K562 (cell line): Measurements from ENCODE around the gene MERTK. TPM values are rescaled to one million over a fixed set of nuclear protein-coding genes. Genes with fewer than 3 reads are reported as not detected.
A peak's percentile ranks its signal among the peaks of the same experiment; 100 is the strongest.

Experiments
- ATF2 ChIP-seq: sonication (generic); formaldehyde crosslinking; IDR thresholded peaks from 2 replicates; pipeline ENCODE4 v1.8.1; 2022; ENCODE audit warnings: missing genetic modification reagents
- BRD9 ChIP-seq: fragments of 450-650 bp; IDR thresholded peaks from 2 replicates; pipeline ENCODE4 v1.6.1; 2018; ENCODE audit warnings: low read depth; ENCODE audit not compliant: partially characterized antibody
- CHCHD3 ChIP-seq: fragments of 250-450 bp; sonication (Bioruptor Pico); IDR thresholded peaks from 2 replicates; pipeline ENCODE4 v2.1.2; 2022; ENCODE audit warnings: mild to moderate bottlenecking
- GABPB2 ChIP-seq: fragments of 250-450 bp; sonication (Bioruptor Pico); conservative IDR thresholded peaks from 2 replicates; pipeline ENCODE4 v1.5.1; 2021; ENCODE audit warnings: mild to moderate bottlenecking
- HDAC3 ChIP-seq: fragments of 450-650 bp; IDR thresholded peaks from 2 replicates; pipeline ENCODE4 v1.6.1; 2018; ENCODE audit warnings: borderline replicate concordance, mild to moderate bottlenecking, moderate library complexity; ENCODE audit not compliant: partially characterized antibody
- HLTF ChIP-seq: fragments of 450-650 bp; IDR thresholded peaks from 2 replicates; pipeline ENCODE4 v1.6.1; 2016
- NCOA1 ChIP-seq: fragments of 450-650 bp; IDR thresholded peaks from 2 replicates; pipeline ENCODE4 v1.6.1; 2016; ENCODE audit warnings: low read depth
- SIX5 ChIP-seq, 2 experiments: IDR thresholded peaks; 2 replicates each; pipeline ENCODE4 v1.6.1; 2011; ENCODE audit warnings: low read length in 2 of 2, borderline replicate concordance in 1 of 2, low read depth in 1 of 2, mild to moderate bottlenecking in 1 of 2, moderate library complexity in 1 of 2; ENCODE audit not compliant: insufficient read depth in 1 of 2
- THRB ChIP-seq: fragments of 450-650 bp; formaldehyde crosslinking; conservative IDR thresholded peaks from 2 replicates; pipeline ENCODE4 v1.4.0; 2022; ENCODE audit warnings: mild to moderate bottlenecking, missing genetic modification characterization
- ZNF518B ChIP-seq: fragments of 250-450 bp; sonication (Bioruptor Pico); IDR thresholded peaks from 2 replicates; pipeline ENCODE4 v1.5.0; 2021; ENCODE audit warnings: mild to moderate bottlenecking, moderate library complexity
- ZNF75A ChIP-seq: fragments of 450-650 bp; formaldehyde crosslinking; IDR thresholded peaks from 2 replicates; pipeline ENCODE4 v1.4.0; 2020; ENCODE audit warnings: mild to moderate bottlenecking
- polyA plus RNA-seq, 8 experiments: library from polyadenylated mRNA; depleted of rRNA in 4 of 8; stranded (reverse) in 5 of 8; unstranded in 3 of 8; fragments of >200 nt; fragmentation: Nextera tagmentation in 2 of 8; fragmentation: Illumina TruSeq in 1 of 8; extraction: Ambion mirVana in 2 of 8; extraction: Trizol in 1 of 8; gene quantifications; 2 replicates each; pipeline versions ENCODE4 v1.2.1 to v1.2.3, GENCODE V29; 2011 to 2014; ENCODE audit warnings: inconsistent platforms in 1 of 8, missing spikeins in 1 of 8
- total RNA-seq, 7 experiments: library from RNA; depleted of rRNA in 6 of 7; stranded (reverse); fragments of >200 nt in 6 of 7; fragmentation: Illumina TruSeq in 2 of 7; extraction: Trizol in 2 of 7; gene quantifications; 2 replicates each; pipeline versions ENCODE4 v1.2.1 to v1.2.3, GENCODE V29; 2011 to 2021; ENCODE audit warnings: low replicate concordance in 1 of 7
- TF ChIP-seq, protein P1 (sequence below): fragments of 450-650 bp; formaldehyde crosslinking; IDR thresholded peaks from 2 replicates; pipeline ENCODE4 v1.4.0; 2020; ENCODE audit warnings: mild to moderate bottlenecking, moderate library complexity
- TF ChIP-seq, protein P2 (sequence below), 2 experiments: fragments of 200-800 bp in 1 of 2; sonication (Bioruptor generic) in 1 of 2; sonication (generic) in 1 of 2; formaldehyde crosslinking in 1 of 2; IDR thresholded peaks in 1 of 2; conservative IDR thresholded peaks in 1 of 2; 2 replicates each; pipeline versions ENCODE4 v1.5.0 to v1.6.1; 2016 to 2020; ENCODE audit warnings: missing compliant biosample characterization in 1 of 2, missing genetic modification characterization in 1 of 2, missing genetic modification reagents in 1 of 2
- TF ChIP-seq, protein P3 (sequence below): fragments of 250-450 bp; sonication (Bioruptor Pico); IDR thresholded peaks from 2 replicates; pipeline ENCODE4 v1.4.0; 2020; ENCODE audit warnings: mild to moderate bottlenecking, moderate library complexity
- TF ChIP-seq, protein P4 (sequence below): fragments of 250-450 bp; sonication (Bioruptor Pico); IDR thresholded peaks from 2 replicates; pipeline ENCODE4 v1.6.1; 2021; ENCODE audit warnings: mild to moderate bottlenecking

MERTK gene
- total and polyA plus RNA-seq, 9 of the 15 experiments (the other 6 are each of a cell fraction or from before 2014, with no cell fraction given): 0.23 to 1.6 (median 0.74) TPM

DNA sequence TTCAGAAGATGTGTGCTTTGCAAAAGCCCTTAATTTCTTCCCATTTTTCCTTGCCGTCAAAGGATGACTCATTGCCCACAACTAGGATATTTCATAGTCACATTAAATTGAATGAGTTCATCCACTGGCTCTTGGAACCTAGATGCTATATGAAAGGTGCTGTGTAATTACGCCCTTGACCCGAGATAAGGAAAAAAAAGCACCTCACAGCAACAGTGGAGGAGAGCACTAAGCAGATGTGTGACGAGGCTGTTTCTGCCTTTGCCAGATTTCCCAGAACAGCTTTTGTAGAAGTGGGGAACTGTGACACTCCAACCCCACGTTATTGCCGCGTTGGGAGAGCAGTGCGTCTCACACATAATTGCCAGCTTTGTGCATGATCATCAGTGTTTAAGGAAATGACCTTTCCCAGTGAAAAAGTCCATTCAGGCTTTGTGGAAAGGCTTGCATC is 123.4 kb downstream of the MERTK start (continued):
- no peak for TF ChIP-seq ZNF518B (CRISPR knock-in tag)
- TF ChIP-seq NCOA1: peak; percentile 71; the same call in 1 of the 2 replicates
- TF ChIP-seq, protein P1, sequence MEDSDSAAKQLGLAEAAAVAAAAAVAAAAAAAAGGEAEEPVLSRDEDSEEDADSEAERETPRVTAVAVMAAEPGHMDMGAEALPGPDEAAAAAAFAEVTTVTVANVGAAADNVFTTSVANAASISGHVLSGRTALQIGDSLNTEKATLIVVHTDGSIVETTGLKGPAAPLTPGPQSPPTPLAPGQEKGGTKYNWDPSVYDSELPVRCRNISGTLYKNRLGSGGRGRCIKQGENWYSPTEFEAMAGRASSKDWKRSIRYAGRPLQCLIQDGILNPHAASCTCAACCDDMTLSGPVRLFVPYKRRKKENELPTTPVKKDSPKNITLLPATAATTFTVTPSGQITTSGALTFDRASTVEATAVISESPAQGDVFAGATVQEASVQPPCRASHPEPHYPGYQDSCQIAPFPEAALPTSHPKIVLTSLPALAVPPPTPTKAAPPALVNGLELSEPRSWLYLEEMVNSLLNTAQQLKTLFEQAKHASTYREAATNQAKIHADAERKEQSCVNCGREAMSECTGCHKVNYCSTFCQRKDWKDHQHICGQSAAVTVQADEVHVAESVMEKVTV (CRISPR knock-in tag): no peak
- TF ChIP-seq SIX5 (IDR thresholded peaks at IDR 0.05; ENCODE audit: borderline replicate concordance in 1 of 2, insufficient read depth in 1 of 2, low read depth in 1 of 2, low read length in 2 of 2): no peak
- TF ChIP-seq, protein P2, sequence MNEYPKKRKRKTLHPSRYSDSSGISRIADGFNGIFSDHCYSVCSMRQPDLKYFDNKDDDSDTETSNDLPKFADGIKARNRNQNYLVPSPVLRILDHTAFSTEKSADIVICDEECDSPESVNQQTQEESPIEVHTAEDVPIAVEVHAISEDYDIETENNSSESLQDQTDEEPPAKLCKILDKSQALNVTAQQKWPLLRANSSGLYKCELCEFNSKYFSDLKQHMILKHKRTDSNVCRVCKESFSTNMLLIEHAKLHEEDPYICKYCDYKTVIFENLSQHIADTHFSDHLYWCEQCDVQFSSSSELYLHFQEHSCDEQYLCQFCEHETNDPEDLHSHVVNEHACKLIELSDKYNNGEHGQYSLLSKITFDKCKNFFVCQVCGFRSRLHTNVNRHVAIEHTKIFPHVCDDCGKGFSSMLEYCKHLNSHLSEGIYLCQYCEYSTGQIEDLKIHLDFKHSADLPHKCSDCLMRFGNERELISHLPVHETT (CRISPR knock-in tag; conservative IDR thresholded peaks at IDR 0.05 in 1 of 2, IDR thresholded peaks at IDR 0.05 in 1 of 2): no peak
- peak; percentile 17 for TF ChIP-seq HDAC3
- no peak for TF ChIP-seq CHCHD3 (CRISPR knock-in tag)
- no peak for TF ChIP-seq GABPB2 (CRISPR knock-in tag)
- TF ChIP-seq, protein P3, sequence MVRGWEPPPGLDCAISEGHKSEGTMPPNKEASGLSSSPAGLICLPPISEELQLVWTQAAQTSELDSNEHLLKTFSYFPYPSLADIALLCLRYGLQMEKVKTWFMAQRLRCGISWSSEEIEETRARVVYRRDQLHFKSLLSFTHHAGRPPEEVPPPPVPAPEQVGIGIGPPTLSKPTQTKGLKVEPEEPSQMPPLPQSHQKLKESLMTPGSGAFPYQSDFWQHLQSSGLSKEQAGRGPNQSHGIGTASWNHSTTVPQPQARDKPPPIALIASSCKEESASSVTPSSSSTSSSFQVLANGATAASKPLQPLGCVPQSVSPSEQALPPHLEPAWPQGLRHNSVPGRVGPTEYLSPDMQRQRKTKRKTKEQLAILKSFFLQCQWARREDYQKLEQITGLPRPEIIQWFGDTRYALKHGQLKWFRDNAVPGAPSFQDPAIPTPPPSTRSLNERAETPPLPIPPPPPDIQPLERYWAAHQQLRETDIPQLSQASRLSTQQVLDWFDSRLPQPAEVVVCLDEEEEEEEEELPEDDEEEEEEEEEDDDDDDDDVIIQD (CRISPR knock-in tag): no peak
- TF ChIP-seq ATF2 (CRISPR knock-in tag): no peak
- TF ChIP-seq, protein P4, sequence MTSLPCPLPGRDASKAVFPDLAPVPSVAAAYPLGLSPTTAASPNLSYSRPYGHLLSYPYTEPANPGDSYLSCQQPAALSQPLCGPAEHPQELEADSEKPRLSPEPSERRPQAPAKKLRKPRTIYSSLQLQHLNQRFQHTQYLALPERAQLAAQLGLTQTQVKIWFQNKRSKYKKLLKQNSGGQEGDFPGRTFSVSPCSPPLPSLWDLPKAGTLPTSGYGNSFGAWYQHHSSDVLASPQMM (CRISPR knock-in tag): no peak
- TF ChIP-seq HLTF: no peak
- no peak for TF ChIP-seq ZNF75A (CRISPR knock-in tag)
- TF ChIP-seq BRD9: no peak
- TF ChIP-seq THRB: no peak
